IMR-90 (cell line): ENCODE results near the gene RASL11B.

Experiments
- BHLHE40 ChIP-seq: fragments of 150-350 bp; IDR thresholded peaks from 2 replicates; pipeline ENCODE4 v1.6.1; 2016; ENCODE audit warnings: mild to moderate bottlenecking, low read depth, low read length
- CHD1 ChIP-seq: IDR thresholded peaks from 2 replicates; pipeline ENCODE4 v1.6.1; 2012; ENCODE audit warnings: low read depth, low read length, improper control_type of control experiment
- MAZ ChIP-seq: IDR thresholded peaks from 2 replicates; pipeline ENCODE4 v1.6.1; 2012; ENCODE audit warnings: low read depth, mild to moderate bottlenecking, low read length, improper control_type of control experiment, moderate library complexity, borderline replicate concordance
- POLR2A ChIP-seq: IDR thresholded peaks from 2 replicates; pipeline ENCODE4 v1.6.1; 2012; ENCODE audit warnings: mild to moderate bottlenecking, low read depth, low read length
- RAD21 ChIP-seq: IDR thresholded peaks from 2 replicates; pipeline ENCODE4 v1.6.1; 2012; ENCODE audit warnings: low read length, improper control_type of control experiment
- RCOR1 ChIP-seq: IDR thresholded peaks from 2 replicates; pipeline ENCODE4 v1.6.1; 2012; ENCODE audit warnings: mild to moderate bottlenecking, low read length, improper control_type of control experiment; ENCODE audit not compliant: insufficient replicate concordance
- RFX5 ChIP-seq: IDR thresholded peaks from 2 replicates; pipeline ENCODE4 v1.8.0; 2012; ENCODE audit warnings: low read depth, mild to moderate bottlenecking, low read length, moderate library complexity
- TF ChIP-seq, protein P1 (sequence below): fragments of 150-350 bp; IDR thresholded peaks from 2 replicates; pipeline ENCODE4 v1.6.1; 2017; ENCODE audit warnings: mild to moderate bottlenecking, antibody characterized with exemption, low read length, low read depth
- TF ChIP-seq, protein P2 (sequence below): conservative IDR thresholded peaks from 2 replicates; pipeline ENCODE4 v1.5.1; 2012; ENCODE audit warnings: mild to moderate bottlenecking, low read depth, low read length, improper control_type of control experiment
- TF ChIP-seq, protein P3 (sequence below): fragments of 150-350 bp; IDR thresholded peaks from 2 replicates; pipeline ENCODE4 v1.6.1; 2016; ENCODE audit warnings: low read depth, mild to moderate bottlenecking, low read length, moderate library complexity, borderline replicate concordance

DNA sequence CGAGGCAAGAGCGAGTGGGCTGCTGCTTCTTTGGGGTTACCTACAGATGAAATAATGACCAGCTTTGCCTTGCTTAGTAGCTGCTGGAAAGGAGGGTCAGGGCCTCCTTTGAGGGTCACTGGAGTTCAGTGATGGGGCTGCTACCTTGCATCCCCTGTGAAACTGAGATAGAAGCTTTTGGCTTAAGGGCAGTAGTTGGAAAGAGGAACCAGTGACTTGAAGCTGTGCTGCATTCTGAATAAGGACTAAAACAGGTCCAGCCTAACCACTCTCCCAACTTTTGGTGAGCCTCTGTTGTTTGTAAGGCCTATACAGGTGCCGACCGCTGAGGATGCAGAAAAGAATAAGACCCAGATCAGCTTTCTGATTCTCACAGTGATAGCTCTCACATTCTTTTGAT, 41.2 kb downstream of the RASL11B start:
- TF ChIP-seq, protein P1, sequence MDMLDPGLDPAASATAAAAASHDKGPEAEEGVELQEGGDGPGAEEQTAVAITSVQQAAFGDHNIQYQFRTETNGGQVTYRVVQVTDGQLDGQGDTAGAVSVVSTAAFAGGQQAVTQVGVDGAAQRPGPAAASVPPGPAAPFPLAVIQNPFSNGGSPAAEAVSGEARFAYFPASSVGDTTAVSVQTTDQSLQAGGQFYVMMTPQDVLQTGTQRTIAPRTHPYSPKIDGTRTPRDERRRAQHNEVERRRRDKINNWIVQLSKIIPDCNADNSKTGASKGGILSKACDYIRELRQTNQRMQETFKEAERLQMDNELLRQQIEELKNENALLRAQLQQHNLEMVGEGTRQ = no peak
- no peak for TF ChIP-seq POLR2A
- TF ChIP-seq, protein P2, sequence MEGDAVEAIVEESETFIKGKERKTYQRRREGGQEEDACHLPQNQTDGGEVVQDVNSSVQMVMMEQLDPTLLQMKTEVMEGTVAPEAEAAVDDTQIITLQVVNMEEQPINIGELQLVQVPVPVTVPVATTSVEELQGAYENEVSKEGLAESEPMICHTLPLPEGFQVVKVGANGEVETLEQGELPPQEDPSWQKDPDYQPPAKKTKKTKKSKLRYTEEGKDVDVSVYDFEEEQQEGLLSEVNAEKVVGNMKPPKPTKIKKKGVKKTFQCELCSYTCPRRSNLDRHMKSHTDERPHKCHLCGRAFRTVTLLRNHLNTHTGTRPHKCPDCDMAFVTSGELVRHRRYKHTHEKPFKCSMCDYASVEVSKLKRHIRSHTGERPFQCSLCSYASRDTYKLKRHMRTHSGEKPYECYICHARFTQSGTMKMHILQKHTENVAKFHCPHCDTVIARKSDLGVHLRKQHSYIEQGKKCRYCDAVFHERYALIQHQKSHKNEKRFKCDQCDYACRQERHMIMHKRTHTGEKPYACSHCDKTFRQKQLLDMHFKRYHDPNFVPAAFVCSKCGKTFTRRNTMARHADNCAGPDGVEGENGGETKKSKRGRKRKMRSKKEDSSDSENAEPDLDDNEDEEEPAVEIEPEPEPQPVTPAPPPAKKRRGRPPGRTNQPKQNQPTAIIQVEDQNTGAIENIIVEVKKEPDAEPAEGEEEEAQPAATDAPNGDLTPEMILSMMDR = no peak
- TF ChIP-seq RFX5 = no peak
- TF ChIP-seq MAZ = no peak
- TF ChIP-seq, protein P3, sequence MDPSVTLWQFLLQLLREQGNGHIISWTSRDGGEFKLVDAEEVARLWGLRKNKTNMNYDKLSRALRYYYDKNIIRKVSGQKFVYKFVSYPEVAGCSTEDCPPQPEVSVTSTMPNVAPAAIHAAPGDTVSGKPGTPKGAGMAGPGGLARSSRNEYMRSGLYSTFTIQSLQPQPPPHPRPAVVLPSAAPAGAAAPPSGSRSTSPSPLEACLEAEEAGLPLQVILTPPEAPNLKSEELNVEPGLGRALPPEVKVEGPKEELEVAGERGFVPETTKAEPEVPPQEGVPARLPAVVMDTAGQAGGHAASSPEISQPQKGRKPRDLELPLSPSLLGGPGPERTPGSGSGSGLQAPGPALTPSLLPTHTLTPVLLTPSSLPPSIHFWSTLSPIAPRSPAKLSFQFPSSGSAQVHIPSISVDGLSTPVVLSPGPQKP = no peak
- no peak for TF ChIP-seq RCOR1
- no peak for TF ChIP-seq CHD1
- TF ChIP-seq RAD21 = no peak
- TF ChIP-seq BHLHE40 = no peak
